ENCODE measurements around the gene ETV5. TPM values are rescaled to one million over a fixed set of nuclear protein-coding genes. Genes with fewer than 3 reads are reported as not detected.

The ETV5 gene
- total RNA-seq, 1 donor = 42.3 TPM

DNA sequence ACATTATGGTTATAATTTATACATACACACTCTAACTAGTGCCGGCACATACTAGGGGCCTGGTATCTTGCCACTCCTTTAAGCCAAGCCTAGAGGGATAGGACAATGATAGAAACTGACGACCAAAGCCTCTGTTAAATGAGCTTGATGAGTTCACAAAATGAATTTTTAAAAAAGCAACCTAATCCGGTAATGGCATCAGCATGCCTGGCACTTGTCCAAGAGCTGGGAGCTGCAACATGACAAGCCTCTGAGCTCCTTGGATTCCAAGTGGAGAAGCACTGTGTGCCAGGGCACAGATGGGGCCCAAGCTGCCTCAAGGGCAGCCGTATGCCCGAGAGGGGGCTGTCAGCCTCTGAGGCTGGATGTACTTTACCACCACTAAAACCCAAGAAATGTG is 9.7 kb downstream of the ETV5 start:
- TF ChIP-seq, protein P1, sequence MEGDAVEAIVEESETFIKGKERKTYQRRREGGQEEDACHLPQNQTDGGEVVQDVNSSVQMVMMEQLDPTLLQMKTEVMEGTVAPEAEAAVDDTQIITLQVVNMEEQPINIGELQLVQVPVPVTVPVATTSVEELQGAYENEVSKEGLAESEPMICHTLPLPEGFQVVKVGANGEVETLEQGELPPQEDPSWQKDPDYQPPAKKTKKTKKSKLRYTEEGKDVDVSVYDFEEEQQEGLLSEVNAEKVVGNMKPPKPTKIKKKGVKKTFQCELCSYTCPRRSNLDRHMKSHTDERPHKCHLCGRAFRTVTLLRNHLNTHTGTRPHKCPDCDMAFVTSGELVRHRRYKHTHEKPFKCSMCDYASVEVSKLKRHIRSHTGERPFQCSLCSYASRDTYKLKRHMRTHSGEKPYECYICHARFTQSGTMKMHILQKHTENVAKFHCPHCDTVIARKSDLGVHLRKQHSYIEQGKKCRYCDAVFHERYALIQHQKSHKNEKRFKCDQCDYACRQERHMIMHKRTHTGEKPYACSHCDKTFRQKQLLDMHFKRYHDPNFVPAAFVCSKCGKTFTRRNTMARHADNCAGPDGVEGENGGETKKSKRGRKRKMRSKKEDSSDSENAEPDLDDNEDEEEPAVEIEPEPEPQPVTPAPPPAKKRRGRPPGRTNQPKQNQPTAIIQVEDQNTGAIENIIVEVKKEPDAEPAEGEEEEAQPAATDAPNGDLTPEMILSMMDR (IDR thresholded peaks at IDR 0.05; ENCODE audit: extremely low read depth, low read depth, low read length) = no peak
- no peak overlapping the region for H3K27ac ChIP-seq (ENCODE audit: low read depth, low read length)
- peak; percentile 86 for DNase-seq (ENCODE audit: insufficient read length, low spot score, missing footprints)

DNA sequence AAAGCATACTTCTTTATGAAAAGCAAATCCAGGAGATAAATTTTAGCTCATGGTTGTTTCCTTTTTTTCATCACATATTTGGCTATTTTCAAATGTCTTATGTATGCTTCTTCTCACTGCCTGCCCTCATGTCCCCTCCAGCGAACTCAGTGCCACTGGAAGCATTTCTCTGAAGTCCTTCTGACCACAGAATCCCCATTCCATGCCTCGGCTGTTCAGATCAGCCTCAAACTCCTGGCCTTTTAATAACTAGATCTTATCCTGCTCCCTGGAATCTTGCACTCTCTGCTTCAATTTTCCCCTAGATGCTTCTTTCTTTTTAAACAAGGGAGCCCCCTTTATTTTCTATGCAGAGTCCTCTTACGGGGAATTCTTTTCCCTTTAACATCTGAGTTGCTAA is 10.1 kb downstream of the ETV5 start:
- Histone ChIP-seq H3K4me2 (ENCODE audit: insufficient read depth, low read length) (no peak overlapping the region), H3K79me2 (ENCODE audit: insufficient read depth, low read length) (peaks cover 15% of the 10 kb centered on the region)
- DNase-seq (ENCODE audit: insufficient read length, low spot score, missing footprints) = no peak

More for the DNA sequence above, 9.7 kb downstream of the ETV5 start:
- peaks cover 15% of the 10 kb centered on the region for H3K79me2 ChIP-seq (ENCODE audit: insufficient read depth, low read length)
- H3K9me3 ChIP-seq (ENCODE audit: low read depth, low read length) = no peaks in the 10 kb centered on the region
- H3K4me3 ChIP-seq (ENCODE audit: insufficient read depth, low read length) = no peak overlapping the region
- H3K4me1 ChIP-seq (ENCODE audit: insufficient read depth, low read length) = peaks cover 29% of the 10 kb centered on the region
- H3K27me3 ChIP-seq (ENCODE audit: insufficient read depth, low read length) = no peaks in the 10 kb centered on the region
- peaks cover 37% of the 10 kb centered on the region for H3K36me3 ChIP-seq (ENCODE audit: insufficient read depth, low read length)
- H3K4me2 ChIP-seq (ENCODE audit: insufficient read depth, low read length) = no peak overlapping the region
- peaks cover 14% of the 10 kb centered on the region for H4K20me1 ChIP-seq (ENCODE audit: insufficient read depth, low read length)
- no peak overlapping the region for H2AFZ ChIP-seq (ENCODE audit: low read length)

DNA sequence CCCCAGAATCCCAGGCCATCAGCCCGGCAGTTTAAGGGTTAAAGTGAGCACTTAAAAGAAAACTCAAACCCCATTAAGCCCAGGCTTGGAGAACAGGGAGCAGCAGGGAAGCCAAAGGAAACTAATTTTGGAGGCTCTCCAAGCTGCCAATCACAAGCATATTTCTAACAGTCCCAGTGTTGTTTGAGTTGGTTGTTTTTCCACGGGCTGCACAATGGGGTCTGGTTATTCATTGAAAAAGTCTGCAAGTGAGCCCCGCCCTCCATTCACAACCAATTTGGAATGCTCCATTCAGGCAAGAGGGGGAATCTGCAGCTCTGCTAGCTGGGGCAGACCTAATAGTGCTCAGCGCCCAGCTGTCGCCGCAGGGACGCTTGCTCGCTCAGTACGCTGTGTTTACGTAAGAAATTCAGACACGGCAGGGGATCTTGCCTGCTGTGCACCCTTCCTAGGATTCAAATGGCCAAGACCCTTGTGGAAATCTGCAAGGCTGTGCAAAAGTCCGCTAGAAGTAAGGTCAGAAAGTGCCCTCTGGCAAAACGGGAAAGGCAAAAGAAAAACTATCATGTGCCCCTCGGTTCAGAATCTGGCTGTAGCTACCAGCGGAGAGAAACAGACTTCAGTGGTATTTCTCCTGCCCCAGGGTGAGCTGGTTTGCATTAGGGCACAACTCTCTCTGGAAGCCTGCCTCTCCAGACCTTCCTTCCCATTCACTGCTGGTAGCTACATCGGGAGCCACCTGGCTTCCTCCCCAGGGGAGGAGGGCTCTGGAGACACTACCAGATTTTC is 11.0 kb downstream of the ETV5 start:
- H3K27ac ChIP-seq (ENCODE audit: low read depth, low read length) = no peak overlapping the region
- peaks cover 43% of the 10 kb centered on the region for H3K36me3 ChIP-seq (ENCODE audit: insufficient read depth, low read length)
- H3K4me2 ChIP-seq (ENCODE audit: insufficient read depth, low read length) = peak overlapping the region; percentile 78
- TF ChIP-seq, protein P1 (IDR thresholded peaks at IDR 0.05; ENCODE audit: extremely low read depth, low read depth, low read length) = no peak
- peaks cover 9% of the 10 kb centered on the region for H3K79me2 ChIP-seq (ENCODE audit: insufficient read depth, low read length)
- peaks cover 7% of the 10 kb centered on the region for H4K20me1 ChIP-seq (ENCODE audit: insufficient read depth, low read length)
- H2AFZ ChIP-seq (ENCODE audit: low read length) = peak overlapping the region; percentile 36
- no peaks in the 10 kb centered on the region for H3K9me3 ChIP-seq (ENCODE audit: low read depth, low read length)
- peak; percentile 69 for DNase-seq (ENCODE audit: insufficient read length, low spot score, missing footprints)
- H3K4me1 ChIP-seq (ENCODE audit: insufficient read depth, low read length) = peaks cover 21% of the 10 kb centered on the region
- H3K27me3 ChIP-seq (ENCODE audit: insufficient read depth, low read length) = no peaks in the 10 kb centered on the region
- peak overlapping the region; percentile 63 for H3K4me3 ChIP-seq (ENCODE audit: insufficient read depth, low read length)

More for the DNA sequence above, 10.1 kb downstream of the ETV5 start:
- H3K4me3 ChIP-seq (ENCODE audit: insufficient read depth, low read length) = no peak overlapping the region
- H2AFZ ChIP-seq (ENCODE audit: low read length) = no peak overlapping the region
- TF ChIP-seq, protein P1 (IDR thresholded peaks at IDR 0.05; ENCODE audit: extremely low read depth, low read depth, low read length) = no peak
- peaks cover 25% of the 10 kb centered on the region for H3K4me1 ChIP-seq (ENCODE audit: insufficient read depth, low read length)
- H3K27ac ChIP-seq (ENCODE audit: low read depth, low read length) = no peak overlapping the region
- peaks cover 14% of the 10 kb centered on the region for H4K20me1 ChIP-seq (ENCODE audit: insufficient read depth, low read length)
- no peaks in the 10 kb centered on the region for H3K9me3 ChIP-seq (ENCODE audit: low read depth, low read length)
- H3K36me3 ChIP-seq (ENCODE audit: insufficient read depth, low read length) = peaks cover 38% of the 10 kb centered on the region
- no peaks in the 10 kb centered on the region for H3K27me3 ChIP-seq (ENCODE audit: insufficient read depth, low read length)

DNA sequence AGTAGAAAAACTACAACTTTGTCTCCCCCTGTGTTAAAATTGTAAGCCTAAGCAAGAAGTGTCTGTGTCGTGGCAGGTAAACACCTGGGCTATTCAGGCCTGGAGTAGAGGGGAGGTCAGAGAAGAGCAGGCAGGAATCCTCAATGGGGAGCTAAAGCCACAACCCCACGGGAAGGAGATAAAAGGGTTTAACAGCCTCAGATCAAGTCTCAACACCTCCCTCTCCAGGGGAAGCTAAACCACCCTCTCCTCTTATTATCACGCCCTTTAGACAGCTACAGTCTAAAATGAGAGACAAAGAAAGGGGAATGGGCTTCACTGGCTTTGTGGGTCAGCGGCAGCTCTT is 11.6 kb downstream of the ETV5 start:
- no peak overlapping the region for H3K4me2 ChIP-seq (ENCODE audit: insufficient read depth, low read length)
- no peaks in the 10 kb centered on the region for H3K9me3 ChIP-seq (ENCODE audit: low read depth, low read length)
- H3K27ac ChIP-seq (ENCODE audit: low read depth, low read length) = no peak overlapping the region
- H2AFZ ChIP-seq (ENCODE audit: low read length) = no peak overlapping the region
- no peaks in the 10 kb centered on the region for H3K27me3 ChIP-seq (ENCODE audit: insufficient read depth, low read length)
- H3K36me3 ChIP-seq (ENCODE audit: insufficient read depth, low read length) = peaks cover 38% of the 10 kb centered on the region
- peaks cover 7% of the 10 kb centered on the region for H4K20me1 ChIP-seq (ENCODE audit: insufficient read depth, low read length)
- no peak overlapping the region for H3K4me3 ChIP-seq (ENCODE audit: insufficient read depth, low read length)
- H3K79me2 ChIP-seq (ENCODE audit: insufficient read depth, low read length) = peaks cover 5% of the 10 kb centered on the region
- H3K4me1 ChIP-seq (ENCODE audit: insufficient read depth, low read length) = peaks cover 21% of the 10 kb centered on the region
- TF ChIP-seq, protein P1 (IDR thresholded peaks at IDR 0.05; ENCODE audit: extremely low read depth, low read depth, low read length) = no peak
- no peak for DNase-seq (ENCODE audit: insufficient read length, low spot score, missing footprints)

All from osteoblast (primary cell).